T-cell (primary cell): ENCODE results near the gene SLC25A11. TPM values are rescaled to one million over a fixed set of nuclear protein-coding genes. Genes with fewer than 3 reads are reported as not detected.
A peak's percentile ranks its signal among the peaks of the same experiment; 100 is the strongest.

Source experiments
- ATAC-seq, 4 experiments: fragments of 200-7000 bp in 3 of 4; fragments of 150-1000 bp in 1 of 4; cut with Tn5 transposase; replicated peaks in 1 of 4; 1 replicate in 3 of 4; 2 replicates in 1 of 4; pipeline ENCODE4 v1.10.0; 2021; ENCODE audit warnings: moderate library complexity in 3 of 4, mild to moderate bottlenecking in 2 of 4, moderate number of reproducible peaks in 1 of 4
- CTCF ChIA-PET, 2 donors: fragments of 300-600 bp; sonication (Branson Sonifier 250); formaldehyde crosslinking; loops; one replicate each; lab custom pipeline; 2022; ENCODE audit warnings: antibody characterized with exemption in 2 of 2; lab: Charles Lee
- POLR2A ChIA-PET, 2 donors: fragments of 300-600 bp; sonication (Branson Sonifier 250); formaldehyde crosslinking; loops; one replicate each; lab custom pipeline; 2022; ENCODE audit warnings: antibody characterized with exemption in 2 of 2; lab: Charles Lee
- DNase-seq, 35 experiments: peaks; one replicate each; pipeline versions ENCODE4 v3.0.0 to v3.0.0-alpha.2; 2013 to 2023
- H3K27ac ChIP-seq: one replicate; pipeline ENCODE4 v1.5.1; 2013; ENCODE audit warnings: low read length
- H3K27me3 ChIP-seq, 2 experiments: replicated peaks in 1 of 2; 1 replicate in 1 of 2; 2 replicates in 1 of 2; pipeline versions ENCODE4 v1.6.1 to v1.7.0; 2013; ENCODE audit warnings: low read length in 1 of 2, mixed read lengths in 1 of 2; ENCODE audit not compliant: control insufficient read depth in 2 of 2, insufficient read depth in 2 of 2; ENCODE audit errors: extremely low read depth in 1 of 2
- H3K36me3 ChIP-seq, 2 donors: 1 replicate in 1 of 2; 2 replicates in 1 of 2; pipeline versions ENCODE4 v1.6.1 to v1.7.0; 2013; ENCODE audit warnings: low read length in 1 of 2; ENCODE audit not compliant: control insufficient read depth in 2 of 2, insufficient read depth in 1 of 2; ENCODE audit errors: extremely low read depth in 1 of 2
- H3K4me1 ChIP-seq, 2 experiments: 1 replicate in 1 of 2; 2 replicates in 1 of 2; pipeline versions ENCODE4 v1.6.1 to v1.7.0; 2013; ENCODE audit warnings: low read length in 2 of 2, mixed read lengths in 1 of 2; ENCODE audit not compliant: insufficient read depth in 2 of 2, control insufficient read depth in 1 of 2; ENCODE audit errors: extremely low read depth in 1 of 2
- H3K4me3 ChIP-seq, 2 donors: 1 replicate in 1 of 2; 2 replicates in 1 of 2; pipeline versions ENCODE4 v1.5.1 to v1.7.0; 2013; ENCODE audit warnings: mild to moderate bottlenecking in 2 of 2, low read length in 1 of 2, moderate library complexity in 1 of 2; ENCODE audit not compliant: control insufficient read depth in 1 of 2; ENCODE audit errors: extremely low read depth in 1 of 2
- H3K9me3 ChIP-seq: 2 replicates; pipeline ENCODE4 v1.7.0; 2013
- H3K27ac Mint-ChIP-seq, 2 donors: one replicate each; pipeline ENCODE4 v1.8.0; 2020 to 2021; ENCODE audit warnings: mild to moderate bottlenecking in 2 of 2, mixed read lengths in 2 of 2
- H3K27me3 Mint-ChIP-seq, 2 donors: one replicate each; pipeline ENCODE4 v1.8.0; 2021 to 2022; ENCODE audit warnings: mixed read lengths in 2 of 2
- H3K36me3 Mint-ChIP-seq: one replicate; pipeline ENCODE4 v1.8.0; 2021; ENCODE audit warnings: mixed read lengths
- H3K4me1 Mint-ChIP-seq, 3 donors: one replicate each; pipeline ENCODE4 v1.8.0; 2020 to 2022; ENCODE audit warnings: mixed read lengths in 3 of 3, mild to moderate bottlenecking in 1 of 3
- H3K4me3 Mint-ChIP-seq, 3 donors: one replicate each; pipeline ENCODE4 v1.8.0; 2020 to 2022; ENCODE audit warnings: mild to moderate bottlenecking in 3 of 3, mixed read lengths in 3 of 3, moderate library complexity in 3 of 3
- H3K9me3 Mint-ChIP-seq, 3 donors: one replicate each; pipeline ENCODE4 v1.8.0; 2020 to 2022; ENCODE audit warnings: mixed read lengths in 3 of 3
- WGBS: methylation state at CpG from one replicate; pipeline ENCODE4 v1.1.5; 2013; ENCODE audit warnings: missing lambda C conversion rate; ENCODE audit not compliant: insufficient coverage; 5-methylcytosine and 5-hydroxymethylcytosine counted together
- total RNA-seq, 35 experiments: library from RNA in 6 of 35; stranded (reverse) in 6 of 35; fragments of 120-200 nt in 1 of 35; gene quantifications; one replicate each; pipeline versions ENCODE4 v1.2.1 to v1.2.4 and lab custom pipeline; 2013 to 2026

The SLC25A11 gene
- total RNA-seq, 5 donors from 2014 or later (not counting 1 experiment from before 2014, with no cell fraction given): 30.9 to 51.6 (median 47.0) TPM

GRCh38 chr17:4972322-4972721 lies 32.5 kb upstream of the SLC25A11 start:
- no peak overlapping the region for H3K27ac Mint-ChIP-seq
- ChIA-PET CTCF (interaction anchor here in 1 of 2 donors (0.5 kb wide), 1 partner anchor 107 kb away, joined by 7 read pairs; no protein-coding TSS in a partner anchor), POLR2A (no interaction called here)
- 95% methylated on average over 6 of the region's 12 CpGs for WGBS
- Histone ChIP-seq H3K27ac (no peak overlapping the region), H3K9me3 (no peaks in the 10 kb centered on the region), H3K36me3 (peaks cover 4 to 47% of the 10 kb centered on the region in 2 donors), H3K27me3 (no peaks in the 10 kb centered on the region), H3K4me3 (no peak overlapping the region), H3K4me1 (peaks cover 2 to 25% of the 10 kb centered on the region in 2 experiments)
- H3K27me3 Mint-ChIP-seq: no peaks in the 10 kb centered on the region
- peaks cover 35% of the 10 kb centered on the region for H3K36me3 Mint-ChIP-seq
- DNase-seq: no peak
- H3K4me1 Mint-ChIP-seq: peaks cover 7 to 22% (median 14%) of the 10 kb centered on the region in 3 donors
- no peak overlapping the region for H3K4me3 Mint-ChIP-seq
- no peak for ATAC-seq
- H3K9me3 Mint-ChIP-seq: no peaks in the 10 kb centered on the region

- ChIA-PET POLR2A (no interaction called here), CTCF (no interaction called here)
- DNase-seq (no peak), ATAC-seq (no peak)
- no peaks in the 10 kb centered on the region for H3K9me3 ChIP-seq
- H3K27me3 ChIP-seq: no peaks in the 10 kb centered on the region
- Mint-ChIP-seq H3K36me3 (peaks cover 34% of the 10 kb centered on the region), H3K4me3 (no peak overlapping the region), H3K4me1 (peaks cover 7 to 22% (median 14%) of the 10 kb centered on the region in 3 donors), H3K27ac (no peak overlapping the region), H3K27me3 (no peaks in the 10 kb centered on the region), H3K9me3 (no peaks in the 10 kb centered on the region)
- peaks cover 4 to 42% of the 10 kb centered on the region in 2 donors for H3K36me3 ChIP-seq
- no peak overlapping the region for H3K27ac ChIP-seq
- H3K4me3 ChIP-seq: no peak overlapping the region
- H3K4me1 ChIP-seq: peaks cover 2 to 25% of the 10 kb centered on the region in 2 experiments
- WGBS: 98% methylated on average over 5 of the region's 6 CpGs
Observed at GRCh38 chr17:4971826-4972225, 32.0 kb upstream of the SLC25A11 start.

- peak overlapping the region; percentile 56 to 77 for H3K27ac Mint-ChIP-seq
- H3K4me1 Mint-ChIP-seq: peaks cover 13 to 32% (median 21%) of the 10 kb centered on the region in 3 donors
- ATAC-seq (no peak), DNase-seq (no peak)
- H3K9me3 ChIP-seq: no peaks in the 10 kb centered on the region
- H3K4me3 Mint-ChIP-seq: peak overlapping the region in 1 of 3 donors; percentile 37
- no peaks in the 10 kb centered on the region for H3K9me3 Mint-ChIP-seq
- peak overlapping the region; percentile 48 for H3K27ac ChIP-seq
- peaks cover 4 to 35% of the 10 kb centered on the region in 2 donors for H3K36me3 ChIP-seq
- POLR2A ChIA-PET: no interaction called here
- H3K4me1 ChIP-seq: peaks cover 5 to 36% of the 10 kb centered on the region in 2 experiments
- no peaks in the 10 kb centered on the region for H3K27me3 ChIP-seq
- CTCF ChIA-PET: no interaction called here
- 99% methylated on average over 8 of the region's 8 CpGs for WGBS
- H3K27me3 Mint-ChIP-seq: no peaks in the 10 kb centered on the region
- no peak overlapping the region for H3K4me3 ChIP-seq
- H3K36me3 Mint-ChIP-seq: peaks cover 36% of the 10 kb centered on the region
Observed at GRCh38 chr17:4970273-4970672, 30.4 kb upstream of the SLC25A11 start.

- peak overlapping the region; percentile 48 for H3K27ac ChIP-seq
- Mint-ChIP-seq H3K4me3 (no peak overlapping the region), H3K27ac (no peak overlapping the region), H3K27me3 (no peaks in the 10 kb centered on the region), H3K9me3 (no peaks in the 10 kb centered on the region), H3K4me1 (peaks cover 14 to 32% (median 23%) of the 10 kb centered on the region in 3 donors), H3K36me3 (peaks cover 32% of the 10 kb centered on the region)
- no peaks in the 10 kb centered on the region for H3K9me3 ChIP-seq
- H3K27me3 ChIP-seq: no peaks in the 10 kb centered on the region
- WGBS: 55% methylated on average over 9 of the region's 16 CpGs
- POLR2A ChIA-PET: no interaction called here
- CTCF ChIA-PET: no interaction called here
- no peak for ATAC-seq
- H3K36me3 ChIP-seq: peaks cover 4 to 32% of the 10 kb centered on the region in 2 donors
- H3K4me3 ChIP-seq: no peak overlapping the region
- H3K4me1 ChIP-seq: peaks cover 5 to 36% of the 10 kb centered on the region in 2 experiments
- DNase-seq: peak in 1 of 35 experiments; percentile 19
Observed at GRCh38 chr17:4969551-4970173, 29.8 kb upstream of the SLC25A11 start.

- ATAC-seq (no peak), DNase-seq (peak in 1 of 35 experiments; percentile 31)
- Mint-ChIP-seq H3K4me1 (peaks cover 14 to 32% (median 23%) of the 10 kb centered on the region in 3 donors), H3K36me3 (peaks cover 27% of the 10 kb centered on the region), H3K4me3 (no peak overlapping the region), H3K27ac (no peak overlapping the region), H3K9me3 (no peaks in the 10 kb centered on the region), H3K27me3 (no peaks in the 10 kb centered on the region)
- 98% methylated on average over 10 of the region's 15 CpGs for WGBS
- Histone ChIP-seq H3K27me3 (no peaks in the 10 kb centered on the region), H3K4me3 (peak overlapping the region; percentile 74 to 81), H3K36me3 (peaks cover 4 to 26% of the 10 kb centered on the region in 2 donors), H3K27ac (peak overlapping the region; percentile 70), H3K4me1 (peaks cover 5 to 36% of the 10 kb centered on the region in 2 experiments), H3K9me3 (no peaks in the 10 kb centered on the region)
- CTCF ChIA-PET: no interaction called here
- POLR2A ChIA-PET: interaction anchor here in 1 of 2 donors (0.6 kb wide), 1 partner anchor 228 kb away, joined by 7 read pairs; no protein-coding TSS in a partner anchor
Observed at GRCh38 chr17:4969047-4969550, 29.3 kb upstream of the SLC25A11 start.

GRCh38 chr17:4968486-4969046 lies 28.7 kb upstream of the SLC25A11 start:
- no peak for ATAC-seq
- DNase-seq: no peak
- H3K4me1 ChIP-seq: peaks cover 5 to 36% of the 10 kb centered on the region in 2 experiments
- H3K4me3 ChIP-seq: peak overlapping the region; percentile 74 to 81
- H3K4me3 Mint-ChIP-seq: no peak overlapping the region
- peaks cover 4 to 22% of the 10 kb centered on the region in 2 donors for H3K36me3 ChIP-seq
- H3K4me1 Mint-ChIP-seq: peaks cover 14 to 32% (median 23%) of the 10 kb centered on the region in 3 donors
- H3K36me3 Mint-ChIP-seq: peaks cover 24% of the 10 kb centered on the region
- no peaks in the 10 kb centered on the region for H3K27me3 Mint-ChIP-seq
- WGBS: 57% methylated on average over 13 of the region's 23 CpGs
- CTCF ChIA-PET: interaction anchor here in 1 of 2 donors (0.6 kb wide), 1 partner anchor 258 kb away, joined by 3 read pairs; the partner anchor contains the start of gene ARRB2
- no peaks in the 10 kb centered on the region for H3K27me3 ChIP-seq
- POLR2A ChIA-PET: interaction anchor here (0.6 kb wide), 2 partner anchors 227 to 313 kb away, joined by 3 to 7 read pairs; no protein-coding TSS in a partner anchor
- H3K27ac ChIP-seq: peak overlapping the region; percentile 70
- no peaks in the 10 kb centered on the region for H3K9me3 Mint-ChIP-seq
- no peaks in the 10 kb centered on the region for H3K9me3 ChIP-seq
- H3K27ac Mint-ChIP-seq: no peak overlapping the region
